GM12878 (cell line): ENCODE data around the gene RNU1-2. TPM values are rescaled to one million over a fixed set of nuclear protein-coding genes. Genes with fewer than 3 reads are reported as not detected.
"Not testable (repeated sequence)": the region's sequence is repeated elsewhere in the genome, so short reads cannot be mapped to it uniquely, and the experiment has no call there.

ENCODE experiments used
- ATAC-seq: fragments of 200-7000 bp; cut with Tn5 transposase; 3 replicates; pipeline ENCODE4 v1.9.1; 2020; ENCODE audit warnings: mild to moderate bottlenecking, moderate library complexity
- BruUV-seq: library from RNA; stranded (reverse); fragments of 400-500 nt; replicated peaks from 2 replicates; lab custom pipeline; 2021; lab: Mats Ljungman, UMichigan
- CTCF ChIA-PET: fragments of 300-600 bp; sonication (Branson Sonifier 250); formaldehyde crosslinking; extraction: SDS; loops from one replicate; lab custom pipeline; 2021; ENCODE audit warnings: inconsistent platforms; lab: Yijun Ruan, JAX
- POLR2A ChIA-PET: fragments of 350-600 bp; formaldehyde crosslinking; extraction: SDS; loops from one replicate; lab custom pipeline; 2021; ENCODE audit warnings: inconsistent platforms; lab: Charles Lee
- RAD21 ChIA-PET: fragments of 300-600 bp; sonication (Branson Sonifier 250); formaldehyde crosslinking; loops from one replicate; lab custom pipeline; 2023; ENCODE audit warnings: antibody characterized with exemption; ENCODE audit not compliant: unreplicated experiment; lab: Charles Lee
- SMC1A ChIA-PET: fragments of 300-600 bp; sonication (Branson Sonifier 250); formaldehyde crosslinking; loops from one replicate; lab custom pipeline; 2023; ENCODE audit not compliant: unreplicated experiment, uncharacterized antibody; lab: Charles Lee
- DNase-seq: peaks from one replicate; pipeline ENCODE4 v3.0.0-alpha.2; 2011; ENCODE audit warnings: low read depth, low spot score
- FAIRE-seq: peaks from 3 replicates; lab custom pipeline; 2011; peaks lifted over from hg19 to GRCh38; lab: Jason Lieb, UNC
- H2AFZ ChIP-seq: 2 replicates; pipeline ENCODE4 v1.6.0; 2011; ENCODE audit warnings: low read depth, low read length, control low read depth; ENCODE audit not compliant: control insufficient read depth
- H3K27ac ChIP-seq: 2 replicates; pipeline ENCODE4 v1.5.1; 2011; ENCODE audit warnings: control low read depth; ENCODE audit not compliant: control insufficient read depth, insufficient read depth
- H3K27me3 ChIP-seq, 2 experiments: replicated peaks in 1 of 2; 2 replicates each; pipeline versions ENCODE4 v1.6.0 to v1.6.1; 2011; ENCODE audit warnings: low read length in 1 of 2; ENCODE audit not compliant: control insufficient read depth in 2 of 2, insufficient read depth in 2 of 2
- H3K36me3 ChIP-seq, 2 experiments: 2 replicates each; pipeline ENCODE4 v1.5.1; 2011; ENCODE audit warnings: low read length in 1 of 2; ENCODE audit not compliant: control insufficient read depth in 2 of 2, insufficient read depth in 2 of 2
- H3K4me1 ChIP-seq: 2 replicates; pipeline ENCODE4 v1.6.1; 2011; ENCODE audit warnings: mild to moderate bottlenecking, low read length, moderate library complexity, mixed read lengths; ENCODE audit not compliant: control insufficient read depth, insufficient read depth
- H3K4me2 ChIP-seq: 2 replicates; pipeline ENCODE4 v1.6.0; 2011; ENCODE audit warnings: control low read depth; ENCODE audit not compliant: control insufficient read depth, insufficient read depth
- H3K4me3 ChIP-seq: fragments of 200-600 bp; sonication (generic); 2 replicates; pipeline ENCODE4 v1.5.1; 2016
- H3K79me2 ChIP-seq: 2 replicates; pipeline ENCODE4 v1.6.0; 2011; ENCODE audit warnings: low read length; ENCODE audit not compliant: control insufficient read depth, insufficient read depth
- H3K9ac ChIP-seq: 2 replicates; pipeline ENCODE4 v1.8.0; 2011; ENCODE audit warnings: low read length, control low read depth, mixed read lengths; ENCODE audit not compliant: control insufficient read depth, insufficient read depth
- H3K9me3 ChIP-seq: replicated peaks from 3 replicates; pipeline ENCODE4 v1.5.1; 2011; ENCODE audit warnings: mild to moderate bottlenecking, low read length; ENCODE audit not compliant: control insufficient read depth, insufficient read depth
- H4K20me1 ChIP-seq: 2 replicates; pipeline ENCODE4 v1.6.0; 2011; ENCODE audit not compliant: control insufficient read depth, insufficient read depth
- POLR2A ChIP-seq: IDR thresholded peaks from 2 replicates; pipeline ENCODE4 v1.6.1; 2011; ENCODE audit warnings: low read depth, mild to moderate bottlenecking, low read length
- SPI1 ChIP-seq: IDR thresholded peaks from 2 replicates; pipeline ENCODE4 v1.6.1; 2011; ENCODE audit warnings: low read depth, mild to moderate bottlenecking, low read length, moderate library complexity, borderline replicate concordance; ENCODE audit not compliant: insufficient read depth
- SRF ChIP-seq, 2 experiments: IDR thresholded peaks; 2 replicates each; pipeline ENCODE4 v1.6.1; 2011; ENCODE audit warnings: low read depth in 2 of 2, low read length in 2 of 2, mild to moderate bottlenecking in 1 of 2, moderate library complexity in 1 of 2
- STAT1 ChIP-seq: fragments of 450-650 bp; conservative IDR thresholded peaks from 2 replicates; pipeline ENCODE4 v1.6.1; 2014; ENCODE audit warnings: antibody characterized with exemption, mild to moderate bottlenecking
- WGBS: methylation state at CpG from one replicate; pipeline ENCODE4 v1.1.6; 2016; ENCODE audit warnings: low lambda C conversion rate; ENCODE audit not compliant: insufficient replicate concordance, insufficient coverage; ENCODE audit errors: missing lambda C conversion rate; 5-methylcytosine and 5-hydroxymethylcytosine counted together
- in situ Hi-C: fragments of 300-500 bp; cut with MboI; formaldehyde crosslinking; loops from 9 replicates; pipeline ENCODE4 v1.14.3; 2018; ENCODE audit warnings: mixed read lengths
- intact Hi-C: fragments of 100-400 bp; cut with micrococcal nuclease; formaldehyde crosslinking; loops from one replicate; pipeline ENCODE4 v1.14.2; 2022; ENCODE audit not compliant: unreplicated experiment
- polyA plus RNA-seq, 11 experiments: library from polyadenylated mRNA; depleted of rRNA in 4 of 11; unstranded in 6 of 11; stranded (reverse) in 5 of 11; fragments of >200 nt; fragmentation: Nextera tagmentation in 4 of 11; fragmentation: Illumina TruSeq in 1 of 11; extraction: Ambion mirVana in 4 of 11; extraction: Trizol in 1 of 11; gene quantifications; 1 replicate in 1 of 11; 2 replicates in 10 of 11; pipeline versions ENCODE4 v1.2.1 to v1.2.3, GENCODE V29; 2011 to 2016; ENCODE audit warnings: inconsistent platforms in 2 of 11, missing spikeins in 2 of 11, low read depth in 1 of 11
- total RNA-seq, 4 experiments: library from RNA; depleted of rRNA in 3 of 4; stranded (reverse); fragments of >200 nt in 3 of 4; fragmentation: Illumina TruSeq in 1 of 4; extraction: Trizol in 1 of 4; gene quantifications; 2 replicates each; pipeline versions ENCODE4 v1.2.1 to v1.2.3, GENCODE V29; 2013 to 2021
- TF ChIP-seq, protein P1 (sequence below): fragments of 450-650 bp; IDR thresholded peaks from 2 replicates; pipeline ENCODE4 v1.6.1; 2017; ENCODE audit warnings: mild to moderate bottlenecking

The RNU1-2 gene
- total and polyA plus RNA-seq, 10 of the 15 experiments (the other 5 are each of a cell fraction or from before 2014, with no cell fraction given) = under 0.01 to 20,946 (median 4.7) TPM; not detected in 2

DNA sequence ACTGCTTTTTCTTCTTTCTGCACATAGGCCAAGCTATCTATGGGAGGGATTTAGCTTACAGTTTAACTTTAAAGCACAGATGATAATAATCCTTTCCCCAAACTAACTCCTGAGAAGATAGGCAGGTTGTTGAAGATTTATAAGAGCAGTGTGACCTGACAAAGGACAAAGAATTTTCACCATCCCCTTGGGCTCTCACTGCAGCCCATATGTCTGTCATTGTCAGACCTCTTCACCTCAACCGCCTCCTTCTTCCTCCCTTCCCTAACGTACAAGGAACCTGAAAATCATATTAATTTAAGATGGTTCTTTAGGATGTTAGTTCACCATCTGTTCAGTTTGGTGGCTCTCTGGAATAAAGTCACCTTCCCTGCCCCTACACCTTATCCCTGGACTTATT is 5.0 kb downstream of the RNU1-2 start (continued):
- TF ChIP-seq, protein P1, sequence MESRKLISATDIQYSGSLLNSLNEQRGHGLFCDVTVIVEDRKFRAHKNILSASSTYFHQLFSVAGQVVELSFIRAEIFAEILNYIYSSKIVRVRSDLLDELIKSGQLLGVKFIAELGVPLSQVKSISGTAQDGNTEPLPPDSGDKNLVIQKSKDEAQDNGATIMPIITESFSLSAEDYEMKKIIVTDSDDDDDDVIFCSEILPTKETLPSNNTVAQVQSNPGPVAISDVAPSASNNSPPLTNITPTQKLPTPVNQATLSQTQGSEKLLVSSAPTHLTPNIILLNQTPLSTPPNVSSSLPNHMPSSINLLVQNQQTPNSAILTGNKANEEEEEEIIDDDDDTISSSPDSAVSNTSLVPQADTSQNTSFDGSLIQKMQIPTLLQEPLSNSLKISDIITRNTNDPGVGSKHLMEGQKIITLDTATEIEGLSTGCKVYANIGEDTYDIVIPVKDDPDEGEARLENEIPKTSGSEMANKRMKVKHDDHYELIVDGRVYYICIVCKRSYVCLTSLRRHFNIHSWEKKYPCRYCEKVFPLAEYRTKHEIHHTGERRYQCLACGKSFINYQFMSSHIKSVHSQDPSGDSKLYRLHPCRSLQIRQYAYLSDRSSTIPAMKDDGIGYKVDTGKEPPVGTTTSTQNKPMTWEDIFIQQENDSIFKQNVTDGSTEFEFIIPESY = no peak
- TF ChIP-seq POLR2A (no peak), STAT1 (no peak)
- TF ChIP-seq, all 136 proteins: peak for 0

DNA sequence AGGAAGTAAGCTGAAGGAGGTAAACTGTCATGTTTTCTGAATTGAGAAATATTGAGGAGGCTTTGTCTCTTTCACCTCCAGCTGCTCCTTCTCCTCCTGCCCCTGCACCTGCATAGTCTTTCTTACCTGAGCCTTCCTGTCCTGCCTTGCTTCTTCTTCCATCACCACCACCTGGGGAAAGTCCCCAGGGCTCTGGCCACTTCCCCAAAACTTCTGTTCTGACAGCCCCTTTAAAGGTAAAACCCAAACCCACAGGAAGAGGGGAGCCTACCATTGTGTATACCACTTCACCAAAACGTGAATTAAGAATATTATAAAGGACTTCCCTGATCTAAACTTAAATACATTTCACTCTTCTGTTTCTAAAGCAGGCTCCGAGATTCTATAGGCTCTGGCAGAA is 5.6 kb downstream of the RNU1-2 start:
- FAIRE-seq, H3K79me2 ChIP-seq, DNase-seq, ATAC-seq, H3K27me3 ChIP-seq, H3K9ac ChIP-seq, H3K27ac ChIP-seq, RAD21 ChIA-PET, H4K20me1 ChIP-seq, H3K9me3 ChIP-seq, H3K36me3 ChIP-seq, SMC1A ChIA-PET, H2AFZ ChIP-seq, CTCF ChIA-PET, POLR2A ChIA-PET, in situ Hi-C loops, BruUV-seq, H3K4me2 ChIP-seq, intact Hi-C loops, H3K4me3 ChIP-seq: not testable (repeated sequence)
- TF ChIP-seq SRF (IDR thresholded peaks at IDR 0.05; ENCODE audit: low read depth in 2 of 2, low read length in 2 of 2) = 0 out of 4 replicates have a peak, but pooled peaks of 1 of the 2 experiments have one; percentile 26
- peak; percentile 25; the same call in 1 of the 2 replicates for TF ChIP-seq SPI1
- WGBS = 19% methylated on average over 2 of the region's 2 CpGs
- H3K4me1 ChIP-seq = peaks cover 16% of the 10 kb centered on the region
